HG03066 (cell line): ENCODE measurements around the gene CPVL.
"Not testable (repeated sequence)": the region's sequence is repeated elsewhere in the genome, so short reads cannot be mapped to it uniquely, and the experiment has no call there.

Experiments used
- ATAC-seq: cut with Tn5 transposase; IDR thresholded peaks from one replicate; pipeline ENCODE4 v1.9.1; 2021; ENCODE audit warnings: low read depth; ENCODE audit not compliant: unreplicated experiment

The CPVL gene

GRCh38 chr7:29095631-29096445 is 50.5 kb downstream of the CPVL start:
- ATAC-seq = no peak

DNA sequence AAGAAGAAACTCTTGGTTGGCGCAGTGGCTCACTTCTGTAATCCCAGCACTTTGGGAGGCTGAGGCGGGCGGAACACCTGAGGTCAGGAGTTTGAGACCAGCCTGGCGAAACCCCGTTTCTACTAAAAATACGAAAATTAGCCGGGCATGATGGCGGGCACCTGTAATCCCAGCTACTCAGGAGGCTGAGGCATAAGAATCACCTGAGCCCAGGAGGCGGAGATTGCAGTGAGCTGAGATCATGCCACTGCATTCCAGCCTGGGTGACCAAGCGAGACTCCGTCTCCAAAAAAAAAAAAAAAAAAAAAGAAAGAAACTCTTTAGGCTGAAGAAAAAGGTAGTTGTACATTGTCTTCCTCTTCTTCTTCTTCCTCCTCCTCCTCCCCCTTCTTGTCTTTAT is 53.2 kb downstream of the CPVL start:
- not testable (repeated sequence) for ATAC-seq

GRCh38 chr7:29091715-29092114 is 54.6 kb downstream of the CPVL start:
- no peak for ATAC-seq

GRCh38 chr7:29090836-29091601 is 55.3 kb downstream of the CPVL start:
- no peak for ATAC-seq

DNA sequence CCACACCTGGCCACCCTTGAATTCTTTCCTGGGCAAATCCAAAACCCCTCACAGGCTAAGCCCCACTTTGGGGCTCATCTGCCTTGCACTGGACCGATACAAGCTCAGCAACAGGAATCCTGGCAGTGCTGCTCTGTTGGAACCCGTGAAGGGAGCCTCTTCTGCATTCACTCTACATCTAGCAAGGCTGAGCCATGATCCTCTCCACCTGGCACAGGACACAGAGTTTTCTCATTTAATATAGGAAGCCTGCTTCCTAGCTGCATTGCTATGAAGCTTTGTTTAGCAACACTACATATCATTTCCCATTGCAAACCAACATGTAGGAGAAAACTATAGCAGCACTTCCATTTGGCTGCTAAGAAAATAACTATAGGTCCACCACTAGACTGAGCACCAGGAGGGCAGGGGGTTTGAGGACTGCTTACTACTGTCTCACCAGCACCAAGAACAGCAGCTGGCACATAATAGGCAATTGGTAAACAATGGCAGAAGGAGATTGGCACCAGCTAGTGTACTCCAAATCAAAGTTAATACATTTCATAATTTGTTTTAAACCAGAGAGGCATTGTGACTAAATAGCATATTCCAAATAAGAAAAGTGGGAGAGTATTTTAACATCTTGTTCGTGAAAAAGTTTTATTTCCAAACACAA is 56.1 kb downstream of the CPVL start:
- no peak for ATAC-seq

DNA sequence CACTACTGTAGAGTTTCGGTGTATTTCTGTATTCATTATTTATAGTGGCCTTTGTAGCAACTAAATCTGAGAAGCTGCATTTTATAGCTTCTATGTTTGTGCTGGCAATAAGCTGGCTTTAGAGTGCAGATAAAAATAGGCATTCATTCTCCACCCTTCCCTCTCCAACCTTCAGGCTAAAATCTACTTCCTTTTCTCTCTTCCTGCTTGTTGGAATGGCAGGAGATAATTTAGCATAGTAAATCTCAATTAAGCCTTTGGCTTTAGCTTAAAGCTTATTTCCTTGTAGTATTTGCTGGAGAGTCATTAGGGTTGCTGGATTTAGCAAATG is 58.5 kb downstream of the CPVL start:
- ATAC-seq = no peak

- ATAC-seq = no peak
Observed at GRCh38 chr7:29086545-29086944, 59.8 kb downstream of the CPVL start.

DNA sequence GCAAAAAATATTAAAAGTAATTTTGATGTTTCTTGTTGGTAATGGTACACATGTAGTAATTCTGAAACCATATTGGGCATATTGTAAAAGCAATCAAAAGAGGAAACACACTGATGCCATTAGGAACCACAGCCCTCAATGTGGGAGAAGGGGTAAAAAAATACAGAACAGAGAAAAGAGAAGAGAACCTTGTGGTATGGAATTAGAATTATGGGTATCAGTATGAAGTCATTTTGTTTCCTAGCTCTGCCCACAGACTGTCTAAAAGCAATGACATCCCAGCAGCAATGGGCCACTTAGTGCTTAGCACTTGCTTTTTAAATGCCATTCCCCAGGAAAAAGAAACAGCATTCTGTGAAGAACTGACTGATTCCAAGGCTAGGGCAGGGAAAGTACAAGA is 61.5 kb downstream of the CPVL start:
- ATAC-seq = no peak

DNA sequence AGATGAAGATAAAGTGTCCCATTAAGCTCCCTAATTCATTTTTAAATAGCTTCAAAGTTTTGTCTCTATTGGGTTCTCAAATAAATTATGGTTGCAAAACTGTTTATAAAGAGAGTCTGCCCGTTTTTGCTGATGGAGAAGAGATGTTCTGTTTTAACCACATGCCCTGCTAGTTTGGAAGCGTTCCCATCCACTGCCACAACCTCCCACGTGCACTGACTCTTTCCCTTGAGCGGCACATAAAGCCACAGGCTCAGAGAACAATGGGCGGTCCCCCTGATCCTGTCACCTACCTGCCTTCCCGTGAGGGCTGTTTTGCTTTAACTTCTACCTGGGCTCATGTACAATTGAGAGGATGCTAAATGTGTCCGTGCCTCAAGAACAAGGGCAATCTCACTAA is 65.5 kb downstream of the CPVL start:
- ATAC-seq = no peak

DNA sequence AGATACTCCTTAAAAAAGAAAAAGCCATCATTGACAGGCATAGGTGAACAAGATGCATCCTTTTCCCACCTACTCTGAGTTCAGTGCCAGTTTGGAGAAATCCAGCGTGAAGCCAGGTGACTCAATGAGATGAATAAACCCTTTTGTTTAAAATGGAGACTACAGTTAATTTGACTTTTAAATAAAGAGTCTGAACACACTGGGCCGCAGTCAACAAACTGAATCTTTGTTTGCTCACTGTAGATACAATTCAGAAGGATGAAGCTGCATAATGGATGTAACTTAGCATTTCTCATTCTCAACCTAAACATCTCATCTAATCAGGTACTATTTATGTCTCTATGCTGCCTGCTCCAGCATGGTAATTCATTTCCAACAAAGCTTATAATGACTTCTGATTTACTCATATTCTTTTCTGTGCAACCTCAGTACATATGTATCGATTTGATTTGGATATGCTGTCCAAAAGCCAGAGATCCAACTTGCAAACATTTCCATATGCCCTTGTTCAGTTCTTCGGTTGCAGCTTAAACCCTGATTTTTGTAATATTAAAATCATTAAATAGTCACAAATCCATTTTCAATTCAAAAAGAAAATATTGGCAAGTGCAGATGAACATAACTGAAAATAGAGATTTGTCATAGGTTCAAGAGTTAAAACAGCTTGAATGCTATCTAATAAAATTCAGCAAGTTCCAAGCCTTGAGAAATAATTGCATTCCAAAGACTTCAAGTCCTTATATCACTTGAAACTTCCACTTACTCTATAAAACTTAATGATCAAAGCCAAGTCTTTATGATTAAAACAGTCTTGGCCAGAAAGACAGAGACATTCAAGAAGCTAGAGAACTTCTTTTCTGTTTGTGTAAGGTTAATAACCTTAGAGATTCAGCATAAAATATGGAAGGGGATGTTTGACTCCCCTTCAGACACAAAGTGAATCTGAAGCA is 67.8 kb downstream of the CPVL start:
- no peak for ATAC-seq

DNA sequence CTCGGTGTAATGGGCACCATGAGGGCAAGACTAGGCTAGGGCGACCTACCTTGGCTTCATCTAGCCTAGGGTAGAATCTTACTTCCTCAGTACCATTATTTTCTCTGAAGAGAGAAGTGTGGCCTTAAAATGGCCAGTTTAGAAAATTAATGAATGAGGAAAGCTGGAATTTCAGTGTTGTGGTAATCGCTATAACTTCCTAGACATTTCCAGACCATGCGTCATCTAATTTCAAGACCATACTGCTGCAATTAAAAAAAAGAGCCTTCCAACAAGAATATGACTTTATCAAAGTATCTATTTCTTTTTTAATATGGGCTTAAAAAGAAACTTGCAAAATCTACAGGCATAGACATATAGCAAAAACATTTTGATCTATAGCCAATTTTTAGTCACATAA is 68.5 kb downstream of the CPVL start:
- no peak for ATAC-seq

- no peak for ATAC-seq
Observed at GRCh38 chr7:29077176-29077575, 69.2 kb downstream of the CPVL start.

DNA sequence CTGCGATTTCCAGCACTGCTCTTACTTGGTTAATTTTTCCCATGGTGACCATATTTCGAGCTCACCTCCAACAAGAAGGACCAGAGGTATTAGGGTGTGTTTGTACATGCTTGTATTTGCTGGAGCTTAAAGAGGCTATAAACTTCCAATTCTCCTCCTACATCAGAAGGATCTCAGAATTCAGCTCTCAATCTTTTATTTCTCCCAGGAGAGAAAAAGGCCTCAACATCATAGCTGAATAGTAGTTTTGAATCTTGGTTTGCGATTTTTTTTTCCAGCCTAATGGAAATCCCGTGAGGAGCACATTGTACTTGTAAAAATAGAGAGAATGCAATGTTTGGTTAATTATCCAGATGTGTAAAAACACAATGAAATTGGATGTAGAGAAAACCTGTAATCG is 69.7 kb downstream of the CPVL start:
- no peak for ATAC-seq

DNA sequence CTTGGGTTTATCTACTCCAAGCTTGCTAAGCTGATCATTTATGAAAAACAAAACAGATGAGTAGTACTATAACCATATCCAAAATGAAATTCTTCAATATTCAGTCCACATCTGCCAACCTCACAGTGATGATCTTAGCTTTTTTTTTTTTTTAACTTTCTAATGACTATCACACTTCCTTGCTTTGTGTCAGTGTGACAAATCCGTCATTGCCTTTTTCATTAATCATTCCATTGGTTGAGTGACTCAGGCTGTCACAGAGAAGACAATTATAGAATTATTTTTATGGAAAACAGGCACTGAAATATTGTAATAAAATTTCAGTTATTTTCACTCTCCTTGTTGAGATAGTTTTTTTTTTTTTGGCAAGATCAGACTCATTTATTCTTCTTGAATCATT is 70.7 kb downstream of the CPVL start:
- ATAC-seq = no peak

DNA sequence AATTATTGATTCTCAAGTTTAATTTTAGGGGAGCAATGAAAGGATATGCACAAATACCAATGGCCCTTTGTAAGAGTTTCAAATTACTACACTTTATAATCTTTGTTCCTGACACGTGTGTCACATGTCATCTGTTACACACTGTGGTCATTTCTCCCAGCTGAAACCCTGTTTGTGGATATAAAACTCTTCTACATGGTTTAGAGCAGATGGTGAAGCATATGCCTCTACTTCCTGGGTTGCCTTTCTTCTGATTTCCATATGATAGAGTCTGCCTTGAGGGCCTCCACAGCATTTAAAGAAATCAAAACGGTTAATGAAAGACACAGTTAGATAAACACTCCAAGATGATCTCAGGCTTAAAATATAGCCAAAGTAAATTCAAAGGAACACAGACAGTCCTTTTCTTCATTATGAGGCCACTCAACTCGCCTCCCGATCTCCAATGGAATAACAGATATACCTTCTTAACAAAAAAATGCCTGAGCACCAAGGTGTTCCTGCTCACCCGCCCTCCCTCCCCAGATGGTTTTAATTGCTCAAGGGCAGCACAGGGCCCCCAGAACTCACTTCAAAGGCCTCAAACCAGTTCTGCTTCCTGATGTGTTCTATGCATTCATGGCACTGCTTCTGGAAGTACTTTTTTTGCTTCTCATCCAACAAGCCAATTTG is 75.0 kb downstream of the CPVL start:
- no peak for ATAC-seq

DNA sequence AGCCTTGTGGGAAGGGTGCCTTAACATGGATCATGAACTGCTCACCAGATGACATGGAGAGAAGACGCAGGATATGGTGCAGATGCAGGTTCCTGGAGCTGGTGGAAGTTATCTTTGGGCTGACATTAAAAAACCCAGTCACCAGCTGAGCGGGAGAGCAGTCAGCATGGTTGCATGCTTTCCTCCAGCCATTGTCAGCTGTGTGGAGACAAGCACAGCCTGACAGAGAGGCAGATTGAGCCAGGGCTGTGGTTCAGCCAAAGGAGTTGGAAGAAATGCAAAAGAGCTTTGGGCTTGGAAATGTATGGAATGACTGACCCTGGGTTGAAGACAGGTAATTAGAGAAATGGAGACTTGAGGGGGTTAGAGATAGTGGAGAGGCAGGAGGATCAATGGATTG is 79.7 kb downstream of the CPVL start:
- ATAC-seq = no peak

- no peak for ATAC-seq
Observed at GRCh38 chr7:29065181-29065857, 81.0 kb downstream of the CPVL start.

- no peak for ATAC-seq
Observed at GRCh38 chr7:29063872-29064271, 82.5 kb downstream of the CPVL start.

DNA sequence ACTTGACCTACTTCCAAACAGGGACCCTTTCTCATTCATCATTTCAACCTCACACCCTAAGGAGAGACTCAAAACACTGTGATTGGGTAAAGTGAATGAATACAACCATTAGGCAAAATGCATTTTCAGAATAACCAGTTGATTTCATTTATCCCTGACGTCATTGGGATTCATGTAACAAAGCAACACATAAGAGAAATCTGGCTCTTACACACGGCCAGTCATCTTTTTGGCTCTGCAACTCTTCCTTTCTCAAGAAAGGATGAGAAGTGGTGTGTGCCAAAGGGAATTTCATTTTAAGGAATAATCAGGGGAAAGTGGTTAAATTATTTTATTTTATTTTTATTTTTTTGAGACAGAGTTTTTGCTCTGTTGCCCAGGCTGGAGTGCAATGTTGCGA is 83.1 kb downstream of the CPVL start:
- ATAC-seq = no peak
